ENCODE measurements around the gene NCF1.
"Not testable (repeated sequence)": the region's sequence is repeated elsewhere in the genome, so short reads cannot be mapped to it uniquely, and the experiment has no call there.

NCF1 gene

DNA sequence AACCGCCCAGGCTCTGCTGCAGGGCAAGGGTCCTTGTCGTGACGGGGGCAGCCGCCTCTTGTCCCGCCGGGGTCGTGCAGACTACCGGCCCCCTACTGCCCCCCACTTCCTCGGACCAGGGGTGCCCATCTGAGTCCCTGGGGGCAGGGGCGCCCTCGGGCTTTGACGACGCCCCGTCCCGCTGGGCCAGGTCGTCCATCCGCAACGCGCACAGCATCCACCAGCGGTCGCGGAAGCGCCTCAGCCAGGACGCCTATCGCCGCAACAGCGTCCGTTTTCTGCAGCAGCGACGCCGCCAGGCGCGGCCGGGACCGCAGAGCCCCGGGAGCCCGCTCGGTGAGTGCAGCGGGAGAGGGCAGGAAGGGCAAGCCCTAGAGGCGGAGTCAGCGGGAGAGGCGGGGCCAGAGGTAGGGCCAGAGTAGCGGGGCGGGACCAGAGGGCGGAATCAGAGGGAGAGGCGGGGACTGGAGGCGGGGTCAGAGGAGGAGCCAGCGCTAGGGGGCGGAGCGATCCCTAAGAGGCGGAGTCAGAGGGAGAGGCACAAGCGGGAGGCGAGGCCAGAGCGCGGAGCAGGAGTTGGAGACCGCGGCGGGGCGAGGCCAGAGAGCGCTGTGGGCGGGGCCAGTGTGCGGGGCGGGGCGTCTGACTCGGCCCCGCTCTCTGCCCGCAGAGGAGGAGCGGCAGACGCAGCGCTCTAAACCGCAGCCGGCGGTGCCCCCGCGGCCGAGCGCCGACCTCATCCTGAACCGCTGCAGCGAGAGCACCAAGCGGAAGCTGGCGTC is 14.7 kb downstream of the NCF1 start:
- DNase-seq: peak; percentile 52 to 88

GRCh38 chr7:74789200-74789736 is 15.5 kb downstream of the NCF1 start:
- DNase-seq: not testable (repeated sequence)

GRCh38 chr7:74797848-74798622 is 24.2 kb downstream of the NCF1 start:
- DNase-seq: not testable (repeated sequence)

DNA sequence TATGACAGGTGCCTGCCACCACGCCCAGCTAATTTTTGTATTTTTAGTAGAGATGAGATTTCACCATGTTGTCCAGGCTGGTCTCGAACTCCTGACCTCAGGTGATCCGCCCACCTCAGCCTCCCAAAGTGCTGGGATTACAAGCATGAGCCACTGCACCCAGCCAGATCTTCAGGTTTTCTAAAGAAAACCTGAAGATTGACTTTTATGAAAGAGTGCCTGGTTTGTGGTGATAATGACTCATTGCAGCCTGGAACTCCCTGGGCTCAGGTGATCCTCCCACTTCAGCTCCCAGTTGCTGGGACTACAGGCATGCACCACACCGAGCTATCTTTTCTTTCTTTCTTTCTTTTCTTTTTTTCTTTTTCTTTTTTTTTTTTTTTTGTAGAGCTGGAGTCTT is 24.8 kb downstream of the NCF1 start:
- DNase-seq: not testable (repeated sequence)

DNA sequence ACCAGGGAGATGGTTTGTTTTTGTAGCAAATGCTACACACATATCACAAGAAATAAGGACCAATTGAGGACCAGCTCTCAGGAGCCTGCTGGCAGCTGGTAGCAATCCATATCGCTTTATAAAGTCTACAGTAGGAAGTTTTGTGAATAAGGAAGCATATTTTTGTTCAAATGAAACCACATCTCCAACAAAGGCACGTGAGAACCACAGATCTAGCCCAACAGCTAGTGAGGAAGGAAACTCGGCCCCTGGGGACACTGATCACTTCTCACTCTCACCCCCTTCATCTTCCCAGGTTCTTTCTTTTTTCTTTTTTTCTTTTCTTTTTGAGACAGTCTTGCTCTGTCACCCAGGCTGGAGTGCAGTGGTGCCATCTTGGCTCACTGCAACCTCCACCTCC is 42.1 kb downstream of the NCF1 start:
- not testable (repeated sequence) for DNase-seq

DNA sequence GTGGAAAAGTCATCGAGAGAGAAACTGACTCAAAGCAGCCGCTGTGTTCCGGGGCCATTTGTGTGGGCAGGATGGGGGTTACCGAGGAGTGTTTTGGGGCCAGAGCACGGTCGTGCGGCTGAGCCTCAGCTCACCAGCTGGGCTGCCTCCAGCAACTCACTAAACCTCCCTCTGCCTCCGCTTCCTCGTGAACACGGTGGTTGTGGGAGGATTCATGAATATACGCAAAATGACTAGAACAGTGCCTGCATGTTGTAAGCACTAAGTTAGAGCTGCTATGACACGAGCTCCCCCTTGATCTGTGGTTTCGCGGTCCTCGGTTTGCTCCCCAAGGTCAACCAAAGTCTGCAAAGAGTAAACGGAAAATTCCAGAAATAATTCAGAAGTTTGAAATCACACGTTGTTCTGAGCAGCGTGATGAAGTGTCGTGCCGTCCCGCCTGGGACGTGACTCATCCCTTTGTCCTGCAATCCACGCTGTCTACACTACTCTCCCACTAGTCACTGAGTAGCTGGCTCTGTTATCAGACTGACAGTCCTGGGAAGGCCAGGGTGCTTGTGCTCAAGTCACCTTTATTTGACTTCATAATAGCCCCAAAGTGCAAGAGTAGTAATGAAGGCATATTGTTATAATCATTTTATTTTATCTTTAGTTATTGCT is 46.5 kb downstream of the NCF1 start:
- not testable (repeated sequence) for DNase-seq

DNA sequence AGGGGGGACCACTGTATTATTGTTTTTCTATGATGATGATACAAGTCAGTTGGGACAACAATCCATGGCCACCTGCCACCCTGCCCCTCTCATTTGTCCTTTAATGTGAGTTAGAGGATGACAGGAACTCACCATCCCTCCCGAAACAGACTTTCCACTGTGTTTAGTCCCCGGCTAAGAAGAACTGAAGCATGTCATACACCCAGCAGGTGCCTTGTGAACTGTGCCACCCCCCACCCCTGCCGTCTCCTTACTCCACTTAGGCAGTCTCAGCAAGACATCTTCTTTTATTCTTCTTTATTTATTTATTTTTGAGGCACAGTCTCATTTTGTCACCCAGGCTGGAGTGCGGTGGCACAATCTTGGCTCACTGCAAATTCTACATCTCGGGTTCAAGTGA is 47.4 kb downstream of the NCF1 start:
- DNase-seq: not testable (repeated sequence)

GRCh38 chr7:74829959-74830358 is 56.1 kb downstream of the NCF1 start:
- not testable (repeated sequence) for DNase-seq

GRCh38 chr7:74830411-74830810 is 56.6 kb downstream of the NCF1 start:
- not testable (repeated sequence) for DNase-seq
